ENCODE measurements around the gene FOXA3. TPM values are rescaled to one million over a fixed set of nuclear protein-coding genes. Genes with fewer than 3 reads are reported as not detected.

The FOXA3 gene
- total RNA-seq, 2 experiments from 2014 or later: not detected

DNA sequence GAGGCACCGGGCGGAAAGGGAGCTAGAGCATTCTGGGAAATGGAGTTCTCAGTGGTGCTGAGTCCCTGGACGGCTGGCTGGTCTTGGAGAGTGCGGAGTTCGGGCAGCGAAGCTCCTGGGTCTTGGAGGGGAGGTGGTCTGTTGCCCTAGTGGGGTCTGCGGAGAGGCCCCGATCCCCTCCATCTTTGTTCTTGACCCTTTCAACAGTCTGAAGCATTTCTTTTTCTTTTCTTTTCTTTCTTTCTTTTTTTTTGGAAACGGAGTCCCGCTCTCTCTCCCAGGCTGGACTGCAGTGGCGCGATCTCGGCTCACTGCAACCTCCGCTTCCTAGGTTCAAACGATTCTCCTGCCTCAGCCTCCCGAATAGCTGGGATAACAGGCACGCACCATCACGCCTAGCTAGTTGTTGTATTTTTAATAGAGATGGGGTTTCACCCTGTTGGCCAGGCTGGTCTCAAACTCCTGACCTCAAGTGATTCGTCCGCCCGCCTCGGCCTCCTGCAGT, 739 bp upstream of the FOXA3 start:
- Histone ChIP-seq H3K27me3 (ENCODE audit: control insufficient read depth in 1 of 2, insufficient read depth in 2 of 2, low read length in 2 of 2) (peaks cover 9 to 13% of the 10 kb centered on the region in 2 experiments), H3K9me3 (ENCODE audit: control insufficient read depth in 1 of 2, insufficient read depth in 1 of 2, low read length in 2 of 2) (peaks cover 0 to 4% of the 10 kb centered on the region in 2 experiments), H3K36me3 (ENCODE audit: insufficient read depth, low read length) (peaks cover 15% of the 10 kb centered on the region), H3K4me1 (ENCODE audit: insufficient read depth, low read length) (peaks cover 29% of the 10 kb centered on the region), H3K27ac (ENCODE audit: low read depth in 1 of 2, low read length in 2 of 2) (no peak overlapping the region), H3K4me3 (ENCODE audit: low read length) (peak overlapping the region; percentile 80)
- H3K36me3 Mint-ChIP-seq (ENCODE audit: low read depth): peaks cover 23% of the 10 kb centered on the region
- no peaks in the 10 kb centered on the region for H3K9me3 Mint-ChIP-seq
- DNase-seq (no peak), ATAC-seq (ENCODE audit: poor library complexity) (no peak)
- peaks cover 34% of the 10 kb centered on the region for H3K4me1 Mint-ChIP-seq (ENCODE audit: low read depth)
- ChIA-PET CTCF (interaction anchor here (0.8 to 2.7 kb wide), 10 partner anchors 10 to 378 kb away, joined by 3 to 14 read pairs (median 6); partner anchors contain the start of genes IRF2BP1 and MYPOP), POLR2A (interaction anchor here (0.6 to 2.4 kb wide), 15 partner anchors 22 to 1412 kb away, joined by 3 to 37 read pairs (median 4); partner anchors contain the start of genes CCDC61, INAFM1, IRF2BP1 and MYPOP)
- TF ChIP-seq, protein P1, sequence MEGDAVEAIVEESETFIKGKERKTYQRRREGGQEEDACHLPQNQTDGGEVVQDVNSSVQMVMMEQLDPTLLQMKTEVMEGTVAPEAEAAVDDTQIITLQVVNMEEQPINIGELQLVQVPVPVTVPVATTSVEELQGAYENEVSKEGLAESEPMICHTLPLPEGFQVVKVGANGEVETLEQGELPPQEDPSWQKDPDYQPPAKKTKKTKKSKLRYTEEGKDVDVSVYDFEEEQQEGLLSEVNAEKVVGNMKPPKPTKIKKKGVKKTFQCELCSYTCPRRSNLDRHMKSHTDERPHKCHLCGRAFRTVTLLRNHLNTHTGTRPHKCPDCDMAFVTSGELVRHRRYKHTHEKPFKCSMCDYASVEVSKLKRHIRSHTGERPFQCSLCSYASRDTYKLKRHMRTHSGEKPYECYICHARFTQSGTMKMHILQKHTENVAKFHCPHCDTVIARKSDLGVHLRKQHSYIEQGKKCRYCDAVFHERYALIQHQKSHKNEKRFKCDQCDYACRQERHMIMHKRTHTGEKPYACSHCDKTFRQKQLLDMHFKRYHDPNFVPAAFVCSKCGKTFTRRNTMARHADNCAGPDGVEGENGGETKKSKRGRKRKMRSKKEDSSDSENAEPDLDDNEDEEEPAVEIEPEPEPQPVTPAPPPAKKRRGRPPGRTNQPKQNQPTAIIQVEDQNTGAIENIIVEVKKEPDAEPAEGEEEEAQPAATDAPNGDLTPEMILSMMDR (IDR thresholded peaks at IDR 0.05): no peak
- H3K27me3 Mint-ChIP-seq: peaks cover 29% of the 10 kb centered on the region
- peak overlapping the region; percentile 99 for H3K4me3 Mint-ChIP-seq
- intact Hi-C loops (cut with DNase I, micrococcal nuclease): loop anchor here (1.0 to 10.0 kb wide), 8 partner anchors 23 to 909 kb away; partner anchors contain the start of genes IRF2BP1 (in 2 of the 2), CCDC61 (in 1 of the 2), CLPTM1 (in 1 of the 2) and DMWD (in 1 of the 2)
- H3K27ac Mint-ChIP-seq: peak overlapping the region; percentile 83

DNA sequence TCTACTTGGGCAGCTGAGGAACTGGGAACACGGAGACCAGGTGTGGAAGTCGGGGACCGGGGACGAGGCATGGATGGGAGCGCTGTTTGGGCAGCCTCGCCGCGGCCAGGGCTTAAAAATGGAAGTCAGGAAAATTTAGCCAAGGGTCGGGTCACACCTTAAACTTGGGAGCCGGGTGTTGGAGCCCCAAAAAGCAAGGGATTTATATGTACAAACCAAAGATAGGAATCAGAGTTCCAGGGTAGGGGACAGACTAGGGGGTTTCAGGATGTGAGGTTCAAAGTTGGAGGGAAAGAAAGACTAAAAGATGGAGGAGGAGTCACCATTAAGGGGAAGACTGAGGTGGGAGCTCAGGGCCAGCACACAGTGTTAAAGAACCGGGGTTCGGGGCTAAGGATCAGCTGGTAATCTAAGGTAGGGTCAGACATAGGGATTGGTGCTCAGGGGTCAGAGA, 530 bp downstream of the FOXA3 start:
- Mint-ChIP-seq H3K9me3 (no peaks in the 10 kb centered on the region), H3K4me3 (peak overlapping the region; percentile 69), H3K27ac (no peak overlapping the region), H3K36me3 (ENCODE audit: low read depth) (peaks cover 17% of the 10 kb centered on the region), H3K27me3 (peaks cover 29% of the 10 kb centered on the region), H3K4me1 (ENCODE audit: low read depth) (peaks cover 34% of the 10 kb centered on the region)
- Histone ChIP-seq H3K4me3 (ENCODE audit: low read length) (peak overlapping the region; percentile 5), H3K4me1 (ENCODE audit: insufficient read depth, low read length) (peaks cover 29% of the 10 kb centered on the region), H3K36me3 (ENCODE audit: insufficient read depth, low read length) (peaks cover 7% of the 10 kb centered on the region), H3K27me3 (ENCODE audit: control insufficient read depth in 1 of 2, insufficient read depth in 2 of 2, low read length in 2 of 2) (peaks cover 9 to 13% of the 10 kb centered on the region in 2 experiments), H3K9me3 (ENCODE audit: control insufficient read depth in 1 of 2, insufficient read depth in 1 of 2, low read length in 2 of 2) (peaks cover 0 to 4% of the 10 kb centered on the region in 2 experiments), H3K27ac (ENCODE audit: low read depth in 1 of 2, low read length in 2 of 2) (no peak overlapping the region)
- no peak for ATAC-seq (ENCODE audit: poor library complexity)
- DNase-seq: no peak
- intact Hi-C loops (cut with DNase I, micrococcal nuclease): loop anchor here in 1 of 2 experiments (1.0 to 10.0 kb wide), 6 partner anchors 18 to 910 kb away; partner anchors contain the start of genes CLPTM1, MYPOP, POLR1G and PPP1R13L
- ChIA-PET CTCF (interaction anchor here (0.5 to 2.7 kb wide), 5 partner anchors 16 to 164 kb away, joined by 3 to 14 read pairs (median 5); no protein-coding TSS in a partner anchor), POLR2A (interaction anchor here (2.4 kb wide), 1 partner anchor 21 kb away, joined by 37 read pairs; the partner anchor contains the start of gene IRF2BP1)
- TF ChIP-seq, protein P1 (IDR thresholded peaks at IDR 0.05): no peak

DNA sequence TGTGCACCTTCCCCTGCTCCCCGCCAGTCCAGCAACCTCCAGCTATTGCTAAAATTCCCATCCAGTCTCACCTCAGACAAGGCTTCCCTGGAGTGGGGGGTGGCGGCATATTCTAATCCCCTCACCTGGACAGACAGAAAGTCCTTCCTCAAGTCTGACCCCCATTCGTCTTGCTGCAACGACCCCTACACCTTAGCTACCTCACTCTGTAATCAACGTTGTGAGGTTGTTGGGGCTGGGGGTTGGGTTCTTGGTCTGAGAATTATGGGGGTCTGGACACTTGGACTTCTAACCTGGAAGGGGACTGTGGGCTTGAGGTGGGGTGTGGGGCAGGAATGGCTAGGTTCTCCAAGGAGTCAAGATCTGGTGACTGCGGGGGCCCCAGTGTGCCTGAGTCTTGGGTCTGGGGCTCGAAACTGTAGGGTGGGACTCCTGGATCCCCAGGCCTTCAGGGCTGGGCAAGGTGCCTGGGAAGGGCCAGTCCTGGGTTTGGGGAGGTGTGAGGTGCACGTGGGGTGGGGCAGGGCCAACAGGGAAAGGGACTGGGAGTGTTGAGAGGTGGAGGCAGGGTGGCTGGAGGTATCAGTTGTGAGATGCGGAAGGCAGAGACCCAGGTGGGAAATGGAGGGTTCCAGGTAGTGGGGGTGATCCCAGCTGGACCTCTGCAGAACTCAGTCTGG, 1.3 kb downstream of the FOXA3 start:
- TF ChIP-seq, protein P1 (IDR thresholded peaks at IDR 0.05): no peak
- Histone ChIP-seq H3K4me3 (ENCODE audit: low read length) (no peak overlapping the region), H3K9me3 (ENCODE audit: control insufficient read depth in 1 of 2, insufficient read depth in 1 of 2, low read length in 2 of 2) (peaks cover 0 to 4% of the 10 kb centered on the region in 2 experiments), H3K4me1 (ENCODE audit: insufficient read depth, low read length) (peaks cover 29% of the 10 kb centered on the region), H3K27ac (ENCODE audit: low read depth in 1 of 2, low read length in 2 of 2) (no peak overlapping the region), H3K27me3 (ENCODE audit: control insufficient read depth in 1 of 2, insufficient read depth in 2 of 2, low read length in 2 of 2) (peaks cover 9 to 13% of the 10 kb centered on the region in 2 experiments), H3K36me3 (ENCODE audit: insufficient read depth, low read length) (peaks cover under 1% of the 10 kb centered on the region)
- Mint-ChIP-seq H3K27me3 (peaks cover 29% of the 10 kb centered on the region), H3K4me3 (peak overlapping the region; percentile 62), H3K27ac (no peak overlapping the region), H3K4me1 (ENCODE audit: low read depth) (peaks cover 34% of the 10 kb centered on the region), H3K9me3 (no peaks in the 10 kb centered on the region), H3K36me3 (ENCODE audit: low read depth) (peaks cover 13% of the 10 kb centered on the region)
- ATAC-seq (ENCODE audit: poor library complexity) (no peak), DNase-seq (peak in 1 of 14 experiments; percentile 21)
- POLR2A ChIA-PET: no interaction called here
- intact Hi-C loops (cut with DNase I, micrococcal nuclease): loop anchor here in 1 of 2 experiments (10.0 kb wide), 2 partner anchors 461 to 911 kb away; partner anchors contain the start of genes CLPTM1, POLR1G and PPP1R13L
- CTCF ChIA-PET: interaction anchor here (0.5 to 2.7 kb wide), 3 partner anchors 17 to 164 kb away, joined by 5 to 14 read pairs (median 6); no protein-coding TSS in a partner anchor
